H1 (cell line): ENCODE data around the gene PPM1K. TPM values are rescaled to one million over a fixed set of nuclear protein-coding genes. Genes with fewer than 3 reads are reported as not detected.

Experiments used
- EGR1 ChIP-seq: IDR thresholded peaks from 2 replicates; pipeline ENCODE4 v1.6.1; 2011; ENCODE audit warnings: low read depth, low read length, borderline replicate concordance
- RAD21 ChIP-seq, 2 experiments: IDR thresholded peaks in 1 of 2; conservative IDR thresholded peaks in 1 of 2; 2 replicates each; pipeline ENCODE4 v1.6.1; 2011; ENCODE audit warnings: low read depth in 2 of 2, low read length in 2 of 2, improper control_type of control experiment in 1 of 2, inconsistent platforms in 1 of 2, mild to moderate bottlenecking in 1 of 2, moderate library complexity in 1 of 2
- polyA plus RNA-seq, 7 experiments: library from polyadenylated mRNA; depleted of rRNA in 3 of 7; stranded (reverse) in 5 of 7; unstranded in 2 of 7; fragments of >200 nt in 5 of 7; fragments of 200-250 nt in 2 of 7; gene quantifications; 1 replicate in 5 of 7; 2 replicates in 1 of 7; 4 replicates in 1 of 7; pipeline versions ENCODE4 v1.2.1 to v1.2.3, GENCODE V29; 2011 to 2013; ENCODE audit warnings: missing spikeins in 2 of 7, mixed read lengths in 2 of 7
- total RNA-seq: library from RNA; stranded (reverse); fragmentation: NEBNext Ultra II Directional; extraction: Animal tissue kit (Norgen Biotek cat#: 25700); gene quantifications from 2 replicates; pipeline ENCODE4 v1.2.1, GENCODE V29; 2021

PPM1K gene
- total and polyA plus RNA-seq, 2 of the 8 experiments (the other 6 are each of a cell fraction or from before 2014, with no cell fraction given): 4.2 to 10.7 TPM

- TF ChIP-seq EGR1 (no peak), RAD21 (IDR thresholded peaks at IDR 0.05 in 1 of 2, conservative IDR thresholded peaks at IDR 0.05 in 1 of 2; ENCODE audit: low read depth in 2 of 2, low read length in 2 of 2) (no peak)
Measured at GRCh38 chr4:88244816-88245579, 39.4 kb downstream of the PPM1K start (continued).
